Mucosa of rectum (tissue), 2 donors: ENCODE results near the gene AEN.
"Not testable (repeated sequence)": the region's sequence is repeated elsewhere in the genome, so short reads cannot be mapped to it uniquely, and the experiment has no call there.

Experiments
- H3K27ac ChIP-seq, 2 donors: one replicate each; pipeline ENCODE4 v1.7.0; 2013; ENCODE audit warnings: inconsistent platforms in 2 of 2, low read depth in 2 of 2, low read length in 2 of 2
- H3K27me3 ChIP-seq, 2 donors: one replicate each; pipeline ENCODE4 v1.7.0; 2013; ENCODE audit warnings: low read length in 2 of 2; ENCODE audit not compliant: control insufficient read depth in 2 of 2, insufficient read depth in 2 of 2
- H3K36me3 ChIP-seq, 2 donors: one replicate each; pipeline ENCODE4 v1.7.0; 2013; ENCODE audit warnings: low read length in 2 of 2; ENCODE audit not compliant: control insufficient read depth in 2 of 2, insufficient read depth in 2 of 2
- H3K4me1 ChIP-seq, 2 donors: one replicate each; pipeline ENCODE4 v1.7.0; 2013; ENCODE audit warnings: low read length in 2 of 2, mild to moderate bottlenecking in 1 of 2; ENCODE audit not compliant: control insufficient read depth in 2 of 2, insufficient read depth in 2 of 2
- H3K4me3 ChIP-seq, 2 donors: one replicate each; pipeline ENCODE4 v1.7.0; 2013; ENCODE audit warnings: low read length in 2 of 2
- H3K9ac ChIP-seq, 2 donors: one replicate each; pipeline ENCODE4 v1.7.0; 2013; ENCODE audit warnings: low read length in 2 of 2, low read depth in 1 of 2, mild to moderate bottlenecking in 1 of 2
- H3K9me3 ChIP-seq, 2 donors: one replicate each; pipeline ENCODE4 v1.7.0; 2013; ENCODE audit warnings: low read length in 2 of 2; ENCODE audit not compliant: control insufficient read depth in 2 of 2
- donor health status: healthy.
- donor health status: Normal muscosa, but diverticular disease.

Gene AEN

DNA sequence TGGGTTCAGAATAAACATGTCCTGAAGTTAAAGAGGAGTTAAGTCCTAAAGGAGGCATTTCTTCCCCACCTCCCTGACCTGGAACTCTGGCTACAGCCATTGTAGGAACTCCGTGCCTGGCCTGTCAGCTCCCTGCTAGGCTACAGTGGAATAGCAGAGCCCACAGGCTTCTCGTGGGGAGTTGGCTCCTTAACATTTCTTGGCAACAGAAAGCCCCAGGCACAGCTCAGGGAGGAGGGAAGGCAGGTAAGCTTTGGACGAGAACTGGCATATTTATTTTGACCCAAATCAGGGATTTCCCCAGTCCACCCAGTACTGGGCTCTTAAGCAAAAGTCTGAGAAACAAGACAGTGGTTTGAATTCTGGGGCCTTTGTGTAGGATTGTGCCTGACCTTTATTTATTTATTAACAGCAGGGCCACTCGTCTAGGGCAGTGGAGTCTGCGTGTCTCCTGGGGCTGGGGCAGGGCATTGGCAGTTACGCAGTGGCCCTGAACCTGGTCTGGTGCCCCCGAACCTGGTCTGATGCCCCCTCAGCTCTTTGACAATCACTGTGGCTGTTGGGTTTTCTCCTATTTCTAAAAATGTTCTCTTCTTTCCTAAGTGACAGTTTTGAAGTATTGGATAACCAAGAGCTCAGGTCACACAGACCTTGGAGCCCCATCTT lies 9.8 kb downstream of the AEN start:
- no peak overlapping the region for H3K4me3 ChIP-seq
- H3K9ac ChIP-seq = no peak overlapping the region
- H3K27ac ChIP-seq = peak overlapping the region; percentile 18 to 45
- H3K27me3 ChIP-seq = no peaks in the 10 kb centered on the region
- H3K4me1 ChIP-seq = peaks cover 12 to 16% of the 10 kb centered on the region in 2 donors
- no peaks in the 10 kb centered on the region for H3K9me3 ChIP-seq
- H3K36me3 ChIP-seq = peaks cover 25 to 38% of the 10 kb centered on the region in 2 donors

DNA sequence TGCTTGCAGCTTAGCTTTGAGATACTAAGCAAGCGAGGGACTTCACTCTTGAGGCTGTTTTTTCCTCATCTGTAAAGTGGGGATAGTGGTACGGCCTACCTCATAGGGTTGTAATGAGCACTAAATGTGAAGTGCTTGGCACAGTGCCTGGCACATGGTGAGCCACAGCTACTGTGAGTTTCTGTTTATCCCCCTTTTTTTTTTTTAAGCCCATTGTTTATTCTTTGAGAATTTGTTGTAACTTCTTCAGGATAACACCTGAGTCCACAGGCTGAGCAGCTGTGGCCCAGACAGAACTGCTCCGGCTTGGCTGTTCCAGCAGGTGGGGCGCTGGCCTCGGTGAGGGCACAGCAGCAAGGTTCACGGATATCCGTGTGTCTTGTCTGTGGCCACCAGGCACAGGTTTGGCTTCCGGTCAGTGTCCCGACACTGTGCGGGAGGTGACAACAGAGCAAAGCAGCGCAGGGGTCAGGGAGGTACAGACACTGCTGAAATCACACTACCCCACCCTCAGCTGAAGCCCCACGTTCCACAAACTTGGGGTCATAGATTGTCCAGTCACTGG lies 10.4 kb downstream of the AEN start:
- Histone ChIP-seq H3K27ac (peak overlapping the region in 1 of 2 donors; percentile 45), H3K9me3 (no peaks in the 10 kb centered on the region), H3K4me1 (peaks cover 14 to 22% of the 10 kb centered on the region in 2 donors), H3K9ac (no peak overlapping the region), H3K36me3 (peaks cover 20 to 33% of the 10 kb centered on the region in 2 donors), H3K27me3 (no peaks in the 10 kb centered on the region), H3K4me3 (no peak overlapping the region)

DNA sequence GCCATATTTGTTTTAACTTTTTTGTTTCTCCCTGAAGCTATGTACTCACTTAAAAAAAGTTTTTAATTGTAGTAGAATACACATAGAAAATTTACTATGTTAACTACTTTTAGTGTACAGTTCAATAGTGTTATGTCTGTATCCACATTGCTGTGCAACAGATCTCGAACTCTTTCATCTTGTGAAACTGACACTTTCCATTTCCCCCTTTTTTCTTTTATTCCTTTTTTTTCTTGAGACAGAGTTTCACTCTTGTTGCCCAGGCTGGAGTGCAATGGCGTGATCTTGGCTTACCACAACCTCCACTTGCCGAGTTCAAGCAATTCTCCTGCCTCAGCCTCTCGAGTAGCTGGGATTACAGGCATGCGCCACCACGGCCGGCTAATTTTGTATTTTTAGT lies 11.7 kb downstream of the AEN start:
- not testable (repeated sequence) for H3K27ac ChIP-seq, H3K9me3 ChIP-seq, H3K4me3 ChIP-seq, H3K9ac ChIP-seq, H3K27me3 ChIP-seq
- H3K4me1 ChIP-seq = peaks cover 10 to 25% of the 10 kb centered on the region in 2 donors
- H3K36me3 ChIP-seq = peaks cover 15 to 27% of the 10 kb centered on the region in 2 donors

DNA sequence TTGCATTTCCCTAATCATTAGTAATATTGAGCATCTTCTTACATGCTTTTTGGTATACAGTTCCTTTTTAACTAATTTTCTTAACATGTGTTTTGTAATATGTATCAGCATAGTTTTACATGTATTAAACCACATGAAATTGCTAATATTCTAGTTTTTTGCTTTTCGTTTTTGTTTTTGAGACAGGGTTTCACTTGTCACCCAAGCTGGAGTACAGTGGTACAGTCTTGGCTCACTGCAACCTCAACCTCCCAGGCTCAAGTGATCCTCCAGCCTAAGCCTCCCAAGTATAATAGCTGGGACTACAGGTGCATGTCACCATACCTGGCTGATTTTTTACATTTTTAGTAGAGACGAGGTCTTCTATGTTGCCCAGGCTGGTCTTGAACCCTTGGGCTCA lies 13.3 kb downstream of the AEN start:
- Histone ChIP-seq H3K4me3 (no peak overlapping the region), H3K27ac (peak overlapping the region; percentile 96 to 99), H3K9ac (no peak overlapping the region), H3K27me3 (no peaks in the 10 kb centered on the region), H3K4me1 (peaks cover 25 to 36% of the 10 kb centered on the region in 2 donors), H3K36me3 (peaks cover 6 to 20% of the 10 kb centered on the region in 2 donors), H3K9me3 (no peaks in the 10 kb centered on the region)

DNA sequence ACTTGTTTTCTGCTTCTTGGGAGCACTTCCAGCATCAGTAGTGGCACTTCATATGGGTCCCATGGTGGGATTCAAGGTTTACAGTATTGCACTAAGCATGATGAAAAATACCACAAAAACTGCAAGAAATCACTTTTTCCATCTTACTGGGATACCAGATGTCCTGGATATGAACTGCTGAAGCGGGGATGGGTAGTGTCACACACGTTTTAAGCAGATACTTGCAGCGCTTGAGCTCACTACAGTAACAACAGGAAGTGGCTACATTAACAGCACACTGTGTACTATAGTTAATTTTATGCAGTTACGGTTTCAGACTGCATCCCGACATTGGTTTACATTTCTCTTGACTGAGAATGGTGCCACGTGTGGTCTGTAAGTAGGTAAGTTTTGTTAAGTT lies 14.2 kb downstream of the AEN start:
- H3K4me3 ChIP-seq = no peak overlapping the region
- H3K27me3 ChIP-seq = no peaks in the 10 kb centered on the region
- H3K4me1 ChIP-seq = peaks cover 30 to 41% of the 10 kb centered on the region in 2 donors
- H3K27ac ChIP-seq = peak overlapping the region; percentile 96 to 99
- peak overlapping the region in 1 of 2 donors; percentile 36 for H3K9ac ChIP-seq
- H3K9me3 ChIP-seq = no peaks in the 10 kb centered on the region
- peaks cover 0 to 13% of the 10 kb centered on the region in 2 donors for H3K36me3 ChIP-seq

DNA sequence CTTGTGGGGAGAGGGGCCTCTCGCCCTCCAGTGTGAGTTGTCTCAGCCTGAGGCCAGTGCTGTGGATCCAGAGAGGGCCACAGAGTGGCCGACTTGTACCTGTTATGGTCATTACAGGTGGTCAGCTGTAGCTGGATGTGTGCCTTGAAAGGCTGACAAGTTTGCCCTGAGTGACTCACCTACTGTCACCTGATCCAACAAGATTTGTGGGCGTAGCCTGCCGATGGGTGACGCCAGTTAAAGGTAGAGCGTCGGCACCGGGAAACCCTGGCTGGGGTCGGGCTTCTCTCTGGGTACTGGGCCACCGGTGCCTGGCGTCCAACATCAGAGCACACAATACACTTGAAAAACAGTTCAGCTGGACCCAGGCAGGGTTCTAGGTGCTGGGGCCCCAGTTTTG lies 14.9 kb downstream of the AEN start:
- Histone ChIP-seq H3K4me3 (peak overlapping the region in 1 of 2 donors; percentile 26), H3K27ac (peak overlapping the region; percentile 96 to 99), H3K27me3 (no peaks in the 10 kb centered on the region), H3K36me3 (peaks cover 0 to 5% of the 10 kb centered on the region in 2 donors), H3K4me1 (peaks cover 32 to 45% of the 10 kb centered on the region in 2 donors), H3K9me3 (no peaks in the 10 kb centered on the region), H3K9ac (peak overlapping the region; percentile 65)

DNA sequence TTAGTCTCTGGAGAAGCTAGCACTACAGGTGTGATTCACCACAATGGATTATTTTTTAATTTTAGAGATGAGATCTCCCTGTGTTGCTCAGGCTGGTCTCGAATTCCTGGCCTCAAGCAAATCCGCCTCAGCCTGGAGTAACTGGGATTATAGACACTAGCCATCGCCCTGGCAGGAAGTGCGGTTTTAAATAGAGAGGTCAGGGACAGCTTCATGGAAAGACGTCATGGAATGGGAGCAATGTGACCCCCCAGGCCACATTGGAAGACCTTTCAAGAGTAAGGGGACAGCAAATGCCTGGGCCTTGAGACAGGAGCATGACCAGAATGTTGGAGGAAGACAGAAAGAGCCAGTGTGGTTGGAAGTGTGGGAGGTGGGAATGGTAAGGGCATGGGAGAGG lies 15.5 kb downstream of the AEN start:
- Histone ChIP-seq H3K27me3 (no peaks in the 10 kb centered on the region), H3K36me3 (peaks cover 0 to 1% of the 10 kb centered on the region in 2 donors), H3K4me1 (peaks cover 34 to 45% of the 10 kb centered on the region in 2 donors), H3K9ac (peak overlapping the region; percentile 24 to 65), H3K4me3 (peak overlapping the region in 1 of 2 donors; percentile 5), H3K9me3 (no peaks in the 10 kb centered on the region), H3K27ac (peak overlapping the region; percentile 96 to 99)

DNA sequence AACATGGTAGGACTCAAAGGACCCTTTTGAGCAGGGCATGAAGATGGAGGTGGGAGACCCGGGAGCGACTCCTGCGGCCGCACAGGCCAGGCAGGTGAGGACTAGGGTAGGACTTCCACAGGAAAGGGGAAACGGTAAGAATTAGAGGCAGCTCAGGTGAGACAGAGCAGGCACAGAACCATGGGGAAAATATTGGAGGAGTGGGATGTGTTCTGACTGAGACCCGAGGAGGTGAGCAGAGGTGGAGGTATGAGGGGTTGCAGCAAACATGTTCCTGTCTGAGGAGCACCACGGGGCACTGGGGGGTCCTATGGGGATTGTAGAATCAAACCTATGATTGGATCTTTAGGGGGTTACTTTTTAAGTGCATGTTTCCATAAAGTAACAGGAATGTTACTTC lies 16.3 kb downstream of the AEN start:
- Histone ChIP-seq H3K9ac (no peak overlapping the region), H3K4me3 (no peak overlapping the region), H3K4me1 (peaks cover 34 to 45% of the 10 kb centered on the region in 2 donors), H3K27me3 (no peaks in the 10 kb centered on the region), H3K36me3 (no peaks in the 10 kb centered on the region), H3K27ac (peak overlapping the region; percentile 96 to 99), H3K9me3 (no peaks in the 10 kb centered on the region)

DNA sequence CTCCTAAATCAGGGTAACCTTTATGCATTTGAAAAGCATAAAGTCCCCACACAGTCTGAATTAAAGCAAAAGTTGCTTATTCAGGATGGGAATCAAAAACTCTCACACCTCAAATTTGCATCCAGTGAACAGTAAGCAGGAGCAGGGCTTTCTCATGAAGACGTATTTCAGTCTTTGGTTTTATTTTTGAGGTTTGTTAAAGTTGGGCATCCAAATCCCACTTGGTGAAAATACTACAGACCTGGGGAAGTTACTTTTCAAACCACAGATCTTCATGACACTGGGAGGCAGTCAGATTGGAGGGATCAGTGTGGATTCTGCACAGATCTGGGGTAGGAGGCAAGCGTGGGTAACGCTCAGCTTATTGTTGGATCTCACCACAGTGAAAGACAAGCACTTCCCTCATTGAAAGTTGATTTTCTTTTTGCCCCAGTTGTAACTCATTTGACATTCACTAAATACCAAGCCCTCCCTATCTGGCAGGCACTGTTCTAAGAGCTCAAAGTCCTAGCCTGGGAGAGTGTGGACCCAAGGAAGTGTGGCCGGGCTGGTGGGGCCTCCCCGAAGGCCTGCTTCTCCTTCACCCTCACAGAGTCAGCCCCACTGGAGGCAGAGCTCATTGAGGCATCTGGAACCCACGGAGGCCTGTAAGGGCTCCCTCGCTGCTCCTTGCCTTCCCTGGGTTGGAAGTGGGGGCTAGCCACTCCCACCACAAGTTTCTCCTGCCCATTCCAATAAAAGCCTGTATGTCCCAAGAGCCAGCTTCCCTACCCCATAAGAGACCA lies 16.9 kb downstream of the AEN start:
- H3K9ac ChIP-seq = peak overlapping the region; percentile 92 to 95
- no peaks in the 10 kb centered on the region for H3K27me3 ChIP-seq
- H3K4me1 ChIP-seq = peaks cover 34 to 45% of the 10 kb centered on the region in 2 donors
- no peaks in the 10 kb centered on the region for H3K36me3 ChIP-seq
- H3K27ac ChIP-seq = peak overlapping the region; percentile 96 to 99
- H3K9me3 ChIP-seq = no peaks in the 10 kb centered on the region
- peak overlapping the region; percentile 80 to 88 for H3K4me3 ChIP-seq
